Mesenchymal stem cell (in vitro differentiated cells and primary cell): ENCODE measurements around the gene CEMIP.

Source experiments
- DNase-seq: peaks from one replicate; pipeline ENCODE4 v3.0.0-alpha.2; 2013
- H2AFZ ChIP-seq: one replicate; pipeline ENCODE4 v1.6.1; 2013; ENCODE audit warnings: low read depth, mild to moderate bottlenecking, control low read depth, inconsistent platforms, low read length, moderate library complexity
- H2AK5ac ChIP-seq: 2 replicates; pipeline ENCODE4 v1.6.1; 2013; ENCODE audit warnings: low read length, moderate library complexity, mild to moderate bottlenecking, inconsistent platforms; ENCODE audit not compliant: severe bottlenecking
- H2BK120ac ChIP-seq: one replicate; pipeline ENCODE4 v1.6.1; 2013; ENCODE audit warnings: low read depth, mild to moderate bottlenecking, inconsistent platforms, low read length, moderate library complexity
- H2BK12ac ChIP-seq, 2 experiments: one replicate each; pipeline ENCODE4 v1.6.1; 2013; ENCODE audit warnings: inconsistent platforms in 2 of 2, low read length in 2 of 2, mild to moderate bottlenecking in 2 of 2, moderate library complexity in 2 of 2, control low read depth in 1 of 2
- H2BK15ac ChIP-seq: one replicate; pipeline ENCODE4 v1.6.1; 2013; ENCODE audit warnings: mild to moderate bottlenecking, low read depth, inconsistent platforms; ENCODE audit not compliant: poor library complexity, severe bottlenecking
- H2BK5ac ChIP-seq: 2 replicates; pipeline ENCODE4 v1.6.1; 2013; ENCODE audit warnings: low read depth, mild to moderate bottlenecking, low read length, control low read depth, inconsistent platforms; ENCODE audit not compliant: poor library complexity, severe bottlenecking
- H3K14ac ChIP-seq, 2 experiments: one replicate each; pipeline ENCODE4 v1.6.1; 2013; ENCODE audit warnings: inconsistent platforms in 2 of 2, low read length in 2 of 2, control low read depth in 1 of 2, mild to moderate bottlenecking in 1 of 2, moderate library complexity in 1 of 2
- H3K18ac ChIP-seq, 2 experiments: one replicate each; pipeline ENCODE4 v1.6.1; 2013; ENCODE audit warnings: inconsistent platforms in 2 of 2, low read length in 2 of 2, control low read depth in 1 of 2, low read depth in 1 of 2, mild to moderate bottlenecking in 1 of 2
- H3K23ac ChIP-seq, 2 experiments: one replicate each; pipeline ENCODE4 v1.6.1; 2013; ENCODE audit warnings: inconsistent platforms in 2 of 2, low read length in 2 of 2, mild to moderate bottlenecking in 2 of 2, moderate library complexity in 2 of 2, control low read depth in 1 of 2
- H3K27ac ChIP-seq: 2 replicates; pipeline ENCODE4 v1.5.1; 2013; ENCODE audit warnings: mild to moderate bottlenecking, moderate library complexity, low read length, control low read depth, inconsistent platforms; ENCODE audit not compliant: poor library complexity, severe bottlenecking
- H3K27me3 ChIP-seq, 2 experiments: 2 replicates each; pipeline versions ENCODE4 v1.6.1 to v1.7.0; 2013; ENCODE audit warnings: low read length in 2 of 2, mild to moderate bottlenecking in 2 of 2, moderate library complexity in 2 of 2, control low read depth in 1 of 2, inconsistent platforms in 1 of 2; ENCODE audit not compliant: control insufficient read depth in 1 of 2, insufficient read depth in 1 of 2
- H3K36me3 ChIP-seq, 2 experiments: 2 replicates each; pipeline versions ENCODE4 v1.6.1 to v1.7.0; 2013; ENCODE audit warnings: low read length in 2 of 2, control low read depth in 1 of 2, inconsistent platforms in 1 of 2, low read depth in 1 of 2, mild to moderate bottlenecking in 1 of 2; ENCODE audit not compliant: insufficient read depth in 2 of 2, control insufficient read depth in 1 of 2
- H3K4ac ChIP-seq, 2 experiments: one replicate each; pipeline ENCODE4 v1.6.1; 2013; ENCODE audit warnings: inconsistent platforms in 2 of 2, low read length in 2 of 2, mild to moderate bottlenecking in 2 of 2, moderate library complexity in 2 of 2, control low read depth in 1 of 2, low read depth in 1 of 2
- H3K4me1 ChIP-seq: 2 replicates; pipeline ENCODE4 v1.6.1; 2013; ENCODE audit warnings: low read depth, low read length, control low read depth; ENCODE audit not compliant: control insufficient read depth, insufficient read depth
- H3K4me2 ChIP-seq: 2 replicates; pipeline ENCODE4 v1.6.1; 2013; ENCODE audit warnings: low read length, mild to moderate bottlenecking, inconsistent platforms; ENCODE audit not compliant: poor library complexity, severe bottlenecking
- H3K4me3 ChIP-seq, 2 experiments: 2 replicates each; pipeline versions ENCODE4 v1.5.1 to v1.7.0; 2013; ENCODE audit warnings: low read length in 2 of 2, mild to moderate bottlenecking in 2 of 2, control low read depth in 1 of 2, low read depth in 1 of 2; ENCODE audit not compliant: insufficient read depth in 1 of 2
- H3K79me1 ChIP-seq: replicated peaks from 2 replicates; pipeline ENCODE4 v1.6.1; 2013; ENCODE audit warnings: mild to moderate bottlenecking, control low read depth, low read length, inconsistent platforms; ENCODE audit not compliant: poor library complexity, severe bottlenecking
- H3K9ac ChIP-seq: 2 replicates; pipeline ENCODE4 v1.7.0; 2013; ENCODE audit warnings: mild to moderate bottlenecking, low read length, moderate library complexity
- H3K9me3 ChIP-seq: 2 replicates; pipeline ENCODE4 v1.7.0; 2013; ENCODE audit warnings: mild to moderate bottlenecking, low read length; ENCODE audit not compliant: control insufficient read depth
- H4K8ac ChIP-seq: one replicate; pipeline ENCODE4 v1.6.1; 2013; ENCODE audit warnings: inconsistent platforms, mild to moderate bottlenecking, low read length, moderate library complexity
- H4K91ac ChIP-seq: one replicate; pipeline ENCODE4 v1.6.1; 2013; ENCODE audit warnings: mild to moderate bottlenecking, low read length, inconsistent platforms
- WGBS: methylation state at CpG from one replicate; pipeline ENCODE4 v1.1.7; 2013; ENCODE audit warnings: mixed read lengths; 5-methylcytosine and 5-hydroxymethylcytosine counted together

The CEMIP gene

GRCh38 chr15:80811781-80812315 is 32.7 kb downstream of the CEMIP start:
- Histone ChIP-seq H3K4me1 (no peaks in the 10 kb centered on the region), H3K79me1 (no peaks in the 10 kb centered on the region), H4K8ac (no peak overlapping the region), H2BK120ac (no peak overlapping the region), H3K36me3 (peaks cover 0 to 92% of the 10 kb centered on the region in 2 experiments), H3K23ac (no peak overlapping the region), H4K91ac (no peak overlapping the region), H3K4me2 (no peak overlapping the region), H3K14ac (no peak overlapping the region), H3K9ac (no peak overlapping the region), H2AFZ (no peak overlapping the region), H3K27me3 (no peaks in the 10 kb centered on the region), H3K9me3 (no peaks in the 10 kb centered on the region), H2BK15ac (no peak overlapping the region), H3K27ac (no peak overlapping the region), H2AK5ac (no peak overlapping the region), H3K18ac (no peak overlapping the region), H3K4ac (no peak overlapping the region), H2BK5ac (no peak overlapping the region), H3K4me3 (no peak overlapping the region), H2BK12ac (no peak overlapping the region)
- WGBS, result 69% methylated on average over 9 of the region's 9 CpGs
- DNase-seq, result no peak

- H2BK12ac ChIP-seq, result no peak overlapping the region
- no peaks in the 10 kb centered on the region for H3K79me1 ChIP-seq
- H3K27me3 ChIP-seq, result no peaks in the 10 kb centered on the region
- H3K23ac ChIP-seq, result no peak overlapping the region
- H2BK15ac ChIP-seq, result no peak overlapping the region
- H2BK5ac ChIP-seq, result no peak overlapping the region
- WGBS, result 95% methylated on average over 3 of the region's 4 CpGs
- H2AFZ ChIP-seq, result no peak overlapping the region
- H3K4me2 ChIP-seq, result no peak overlapping the region
- DNase-seq, result no peak
- H2BK120ac ChIP-seq, result no peak overlapping the region
- H4K91ac ChIP-seq, result no peak overlapping the region
- no peak overlapping the region for H3K14ac ChIP-seq
- H3K36me3 ChIP-seq, result peaks cover 0 to 91% of the 10 kb centered on the region in 2 experiments
- no peak overlapping the region for H3K9ac ChIP-seq
- no peak overlapping the region for H3K18ac ChIP-seq
- no peak overlapping the region for H2AK5ac ChIP-seq
- no peak overlapping the region for H3K4me3 ChIP-seq
- no peaks in the 10 kb centered on the region for H3K9me3 ChIP-seq
- H3K4ac ChIP-seq, result no peak overlapping the region
- H3K27ac ChIP-seq, result no peak overlapping the region
- no peaks in the 10 kb centered on the region for H3K4me1 ChIP-seq
- no peak overlapping the region for H4K8ac ChIP-seq
Observed at GRCh38 chr15:80815106-80815505, 35.9 kb downstream of the CEMIP start.

GRCh38 chr15:80816049-80816653 is 37.0 kb downstream of the CEMIP start:
- WGBS, result 69% methylated on average over 2 of the region's 3 CpGs
- no peak for DNase-seq
- Histone ChIP-seq H2BK15ac (no peak overlapping the region), H2AK5ac (no peak overlapping the region), H3K9me3 (no peaks in the 10 kb centered on the region), H4K8ac (no peak overlapping the region), H2AFZ (no peak overlapping the region), H3K18ac (no peak overlapping the region), H3K4me2 (no peak overlapping the region), H3K4me3 (no peak overlapping the region), H2BK120ac (no peak overlapping the region), H3K23ac (no peak overlapping the region), H3K36me3 (peaks cover 0 to 93% of the 10 kb centered on the region in 2 experiments), H3K27me3 (no peaks in the 10 kb centered on the region), H3K4ac (no peak overlapping the region), H4K91ac (no peak overlapping the region), H3K27ac (no peak overlapping the region), H3K9ac (peak overlapping the region; percentile 4), H3K79me1 (no peaks in the 10 kb centered on the region), H3K14ac (no peak overlapping the region), H3K4me1 (no peaks in the 10 kb centered on the region), H2BK5ac (no peak overlapping the region), H2BK12ac (no peak overlapping the region)

GRCh38 chr15:80816936-80817335 is 37.8 kb downstream of the CEMIP start:
- H3K18ac ChIP-seq, result no peak overlapping the region
- no peak overlapping the region for H3K9ac ChIP-seq
- no peak overlapping the region for H3K14ac ChIP-seq
- H3K79me1 ChIP-seq, result no peaks in the 10 kb centered on the region
- H2BK15ac ChIP-seq, result no peak overlapping the region
- no peak overlapping the region for H3K4me2 ChIP-seq
- H3K27me3 ChIP-seq, result no peaks in the 10 kb centered on the region
- H4K91ac ChIP-seq, result no peak overlapping the region
- H3K27ac ChIP-seq, result no peak overlapping the region
- peaks cover 0 to 93% of the 10 kb centered on the region in 2 experiments for H3K36me3 ChIP-seq
- no peak overlapping the region for H2BK12ac ChIP-seq
- H3K9me3 ChIP-seq, result no peaks in the 10 kb centered on the region
- H2AFZ ChIP-seq, result no peak overlapping the region
- no peak overlapping the region for H4K8ac ChIP-seq
- no peak overlapping the region for H2AK5ac ChIP-seq
- H3K4ac ChIP-seq, result no peak overlapping the region
- WGBS, result 92% methylated on average over 4 of the region's 4 CpGs
- H2BK5ac ChIP-seq, result no peak overlapping the region
- H3K4me3 ChIP-seq, result no peak overlapping the region
- H3K4me1 ChIP-seq, result no peaks in the 10 kb centered on the region
- H3K23ac ChIP-seq, result no peak overlapping the region
- no peak overlapping the region for H2BK120ac ChIP-seq
- DNase-seq, result no peak
